Fibroblast of skin of left biceps (primary cell): Measurements from ENCODE around the gene FBXO28.
"Not testable (repeated sequence)": the region's sequence is repeated elsewhere in the genome, so short reads cannot be mapped to it uniquely, and the experiment has no call there.

Experiments
- DNase-seq, 2 experiments: peaks; one replicate each; pipeline ENCODE4 v3.0.0-alpha.2; 2013; ENCODE audit warnings: low read depth in 2 of 2

Gene FBXO28

DNA sequence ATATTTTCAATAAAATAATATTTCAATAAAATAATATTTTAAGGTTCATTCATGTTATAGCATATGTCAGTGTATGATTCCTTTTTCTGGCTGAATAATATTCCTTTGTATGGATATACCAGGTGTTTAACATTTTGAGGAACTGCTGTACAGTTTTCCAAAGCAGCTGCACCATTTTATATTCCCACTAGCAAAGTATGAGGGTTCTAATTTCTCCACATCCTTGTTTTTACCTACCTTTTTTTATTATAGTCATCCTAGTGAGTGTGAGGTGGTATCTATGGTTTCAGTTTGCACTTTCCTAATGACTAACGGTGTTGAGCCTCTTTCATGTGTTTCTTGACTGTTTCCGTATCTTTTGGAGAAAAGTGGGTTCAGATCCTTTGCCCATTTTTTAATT, 74.4 kb downstream of the FBXO28 start:
- no peak for DNase-seq

DNA sequence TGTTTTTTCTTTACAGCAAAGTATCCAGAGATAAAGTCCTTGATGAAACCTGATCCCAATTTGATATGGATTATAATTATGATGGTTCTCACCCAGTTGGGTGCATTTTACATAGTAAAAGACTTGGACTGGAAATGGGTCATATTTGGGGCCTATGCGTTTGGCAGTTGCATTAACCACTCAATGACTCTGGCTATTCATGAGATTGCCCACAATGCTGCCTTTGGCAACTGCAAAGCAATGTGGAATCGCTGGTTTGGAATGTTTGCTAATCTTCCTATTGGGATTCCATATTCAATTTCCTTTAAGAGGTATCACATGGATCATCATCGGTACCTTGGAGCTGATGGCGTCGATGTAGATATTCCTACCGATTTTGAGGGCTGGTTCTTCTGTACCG, 75.7 kb downstream of the FBXO28 start:
- DNase-seq = no peak

DNA sequence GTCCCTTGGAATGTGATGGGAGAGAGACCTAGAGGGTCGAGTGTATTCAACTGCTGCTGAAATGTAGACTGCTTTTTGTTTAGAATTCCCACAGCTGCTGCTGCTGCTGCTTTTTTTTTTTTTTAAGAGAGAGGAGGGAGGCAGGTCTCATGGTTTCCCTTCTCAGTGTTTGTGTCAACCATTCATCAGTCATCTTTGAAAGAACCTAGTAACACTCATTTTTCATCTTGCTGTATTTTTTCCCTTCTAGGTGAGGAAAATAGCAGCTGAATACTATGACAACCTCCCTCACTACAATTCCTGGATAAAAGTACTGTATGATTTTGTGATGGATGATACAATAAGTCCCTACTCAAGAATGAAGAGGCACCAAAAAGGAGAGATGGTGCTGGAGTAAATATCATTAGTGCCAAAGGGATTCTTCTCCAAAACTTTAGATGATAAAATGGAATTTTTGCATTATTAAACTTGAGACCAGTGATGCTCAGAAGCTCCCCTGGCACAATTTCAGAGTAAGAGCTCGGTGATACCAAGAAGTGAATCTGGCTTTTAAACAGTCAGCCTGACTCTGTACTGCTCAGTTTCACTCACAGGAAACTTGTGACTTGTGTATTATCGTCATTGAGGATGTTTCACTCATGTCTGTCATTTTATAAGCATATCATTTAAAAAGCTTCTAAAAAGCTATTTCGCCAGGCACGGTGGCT, 78.3 kb downstream of the FBXO28 start:
- no peak for DNase-seq

DNA sequence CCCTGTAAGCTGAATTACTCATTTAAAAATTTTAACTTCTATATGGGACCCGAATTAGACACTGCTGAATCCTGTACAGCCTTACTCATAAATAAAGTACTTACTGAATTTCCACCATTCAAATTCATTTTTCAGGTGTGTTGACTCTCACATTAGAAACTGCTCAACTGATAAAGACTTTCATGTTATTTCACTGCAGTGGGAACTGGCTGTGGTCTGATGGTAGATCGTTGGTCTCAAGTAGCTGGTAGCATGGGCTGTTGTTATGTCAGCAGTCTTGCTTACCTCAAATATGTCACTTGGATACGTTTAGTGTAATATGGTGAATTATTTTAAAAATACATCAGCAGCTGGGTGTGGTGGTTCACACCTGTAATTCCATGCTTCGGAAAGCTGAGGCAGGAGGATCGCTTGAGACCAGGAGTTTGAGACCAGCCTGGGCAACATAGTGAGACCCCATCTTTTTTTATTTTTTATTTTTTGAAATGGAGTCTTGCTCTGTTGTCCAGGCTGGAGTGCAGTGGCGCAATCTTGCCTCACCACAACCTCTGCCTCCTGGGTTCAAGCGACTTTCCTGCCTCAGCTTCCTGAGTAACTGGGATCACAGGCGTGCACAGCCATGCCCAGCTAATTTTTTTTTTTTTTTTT, 79.5 kb downstream of the FBXO28 start:
- no peak for DNase-seq

DNA sequence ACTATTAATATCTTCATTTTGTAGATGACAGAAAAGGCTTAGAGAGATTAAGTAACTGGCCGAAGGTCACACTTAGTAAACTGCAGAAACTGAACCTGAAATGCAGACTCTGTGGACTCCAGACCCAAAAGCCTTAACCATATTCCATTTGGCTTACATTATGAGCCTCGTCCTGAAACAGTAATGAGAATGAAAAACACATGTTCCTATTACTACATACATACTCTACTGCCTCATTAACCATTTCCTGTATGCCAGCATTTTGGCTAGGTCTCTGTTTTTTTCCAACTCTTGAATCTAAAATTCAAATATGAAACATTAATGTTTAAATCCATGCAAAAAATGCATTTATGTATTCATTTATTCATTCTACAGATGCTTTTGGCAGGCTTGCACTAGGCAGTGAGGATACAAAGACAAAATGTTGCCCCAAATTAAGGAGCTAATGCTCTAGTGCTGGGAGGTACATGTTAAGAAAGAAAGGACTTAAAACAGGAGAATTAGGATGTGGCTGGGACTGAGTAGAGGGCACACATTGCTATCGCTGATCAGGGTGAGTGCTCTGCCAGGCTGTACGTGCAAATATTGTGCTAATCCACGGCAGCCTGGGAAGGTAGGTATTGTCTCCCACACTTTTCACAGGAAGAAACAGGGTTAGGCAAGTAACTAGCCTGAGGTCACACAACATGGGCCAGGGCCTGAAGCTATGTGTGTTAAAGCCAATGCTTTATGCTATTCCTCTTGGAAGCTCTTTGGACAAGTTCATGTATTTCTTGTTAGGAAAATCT, 83.1 kb downstream of the FBXO28 start:
- DNase-seq = no peak

DNA sequence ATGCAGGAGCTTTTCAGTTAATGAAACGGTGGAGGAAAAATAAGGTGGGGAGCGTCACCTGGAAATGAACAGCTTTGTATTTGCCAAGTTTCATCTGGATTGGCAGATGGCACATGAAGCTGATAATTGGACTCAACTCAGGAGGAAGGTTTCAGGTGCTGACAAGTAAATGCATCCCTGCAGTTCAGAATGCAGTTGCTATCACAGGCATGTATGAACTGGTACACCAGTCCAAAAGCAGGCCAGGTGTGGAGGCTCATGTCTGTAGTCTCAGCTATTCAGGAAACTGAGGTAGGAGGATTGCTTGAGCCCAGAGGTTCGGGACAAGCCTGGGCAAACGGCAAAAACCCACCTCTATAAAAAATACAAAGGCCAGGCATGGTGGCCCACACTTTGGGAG, 84.7 kb downstream of the FBXO28 start:
- DNase-seq = no peak

DNA sequence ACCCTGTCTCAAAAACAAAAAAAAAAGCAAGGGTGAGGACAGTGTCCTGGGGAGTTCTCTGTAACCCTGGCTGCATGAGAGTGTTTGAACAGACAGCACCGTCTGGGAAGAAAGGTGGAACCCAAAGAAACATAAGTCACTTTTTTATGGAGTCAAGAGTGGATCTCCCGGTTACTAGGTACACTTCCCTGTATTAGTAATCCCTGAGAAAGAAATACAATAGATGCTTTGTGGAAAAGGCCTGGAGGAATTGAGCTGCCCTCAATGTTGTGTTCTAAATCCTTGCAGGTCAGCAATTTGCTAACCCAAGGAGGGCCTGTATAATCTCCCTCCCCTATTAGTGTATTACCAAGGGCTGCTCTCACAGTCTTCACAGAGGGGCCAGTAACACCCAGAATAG, 85.8 kb downstream of the FBXO28 start:
- no peak for DNase-seq

DNA sequence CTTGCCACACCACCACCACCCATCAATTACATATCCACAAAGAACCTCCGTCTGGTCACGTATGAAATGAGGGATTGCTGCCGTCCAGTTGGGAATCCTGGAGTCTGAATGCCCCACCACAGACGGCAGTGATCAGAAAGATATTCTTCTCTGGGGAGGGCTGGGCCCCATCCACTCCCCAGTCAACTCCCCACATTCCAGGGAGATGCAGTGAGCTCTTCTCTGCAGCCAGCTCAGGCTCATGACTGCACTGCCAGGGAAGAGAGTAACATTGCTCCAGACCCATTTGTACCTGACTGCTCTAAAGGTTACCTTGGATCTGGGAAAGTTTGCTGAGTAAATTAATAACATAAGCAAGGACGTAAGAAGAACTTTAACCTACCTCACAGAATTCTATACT, 87.5 kb downstream of the FBXO28 start:
- no peak for DNase-seq

DNA sequence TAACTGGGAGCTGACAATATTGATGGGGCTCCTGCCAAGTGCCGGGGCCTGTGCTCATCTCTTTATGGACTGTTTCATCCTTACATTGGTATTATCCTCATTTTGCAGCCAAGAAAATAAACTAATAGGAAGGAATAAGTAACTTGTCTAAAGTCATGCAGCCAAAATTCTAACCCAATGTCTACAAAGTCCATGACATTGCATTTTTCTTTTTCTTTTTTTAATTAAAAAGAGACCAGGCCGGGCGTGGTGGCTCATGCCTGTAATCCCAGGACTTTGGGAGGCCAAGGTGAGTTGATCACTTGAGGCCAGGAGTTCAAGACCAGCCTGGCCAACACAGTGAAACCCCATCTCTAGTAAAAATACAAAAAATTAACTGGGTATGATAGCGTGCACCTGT, 87.9 kb downstream of the FBXO28 start:
- DNase-seq = no peak

DNA sequence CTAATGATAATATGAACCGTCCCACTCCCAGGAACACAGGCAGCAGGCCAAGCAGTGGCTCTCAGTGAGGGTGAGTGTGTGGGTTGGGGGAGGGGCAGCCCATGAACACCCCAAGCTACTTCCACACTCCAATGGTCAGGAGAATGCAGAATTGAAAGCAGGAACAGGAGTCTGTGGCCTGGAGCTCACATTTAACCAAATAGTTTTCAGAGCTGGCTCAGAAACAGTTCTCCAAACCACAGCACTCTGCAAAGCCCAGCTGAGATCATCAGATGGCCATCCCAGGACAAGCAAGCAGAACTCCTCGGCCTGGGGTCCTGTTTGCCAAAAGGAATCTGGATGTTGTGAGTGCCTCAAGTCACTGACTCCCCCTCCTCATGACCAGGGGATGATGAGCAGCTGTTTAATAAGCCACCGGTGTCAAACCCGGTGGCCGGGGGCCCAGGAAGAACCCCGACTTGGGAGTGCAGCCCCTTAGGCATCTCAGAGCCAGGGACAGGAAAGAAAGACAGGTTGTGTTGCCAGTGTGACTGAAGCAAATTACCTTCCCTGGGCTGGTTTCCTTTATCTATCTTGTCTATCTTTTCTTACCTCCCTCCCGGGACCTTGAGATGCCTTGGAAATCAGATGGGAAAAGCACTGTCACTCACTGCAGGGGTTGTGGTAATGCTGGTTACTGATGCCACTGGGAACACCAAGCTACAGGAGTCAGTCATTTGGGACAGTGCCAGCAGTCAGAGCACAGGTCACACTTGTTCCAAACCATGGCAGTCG, 89.5 kb downstream of the FBXO28 start:
- DNase-seq = peak; percentile 55 to 68

DNA sequence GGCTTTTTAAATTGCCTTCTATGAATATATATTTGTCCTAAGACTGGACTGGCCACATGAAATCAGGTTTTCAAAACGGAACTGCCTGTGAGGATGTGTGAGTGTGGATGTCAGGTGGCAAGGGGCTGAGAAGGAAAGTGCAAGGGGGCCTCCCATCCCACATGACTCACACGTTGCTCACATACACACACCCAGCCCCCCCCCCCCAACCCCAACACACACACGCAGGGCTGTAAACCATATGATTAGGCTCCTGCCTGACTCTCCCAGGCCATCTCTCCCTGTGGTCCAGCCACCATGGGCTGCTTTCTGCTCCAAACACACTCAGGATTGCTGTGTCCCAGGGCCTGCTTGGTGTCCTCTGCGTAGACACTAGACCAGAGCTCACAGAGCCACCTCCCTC, 91.5 kb downstream of the FBXO28 start:
- peak; percentile 55 to 60 for DNase-seq

DNA sequence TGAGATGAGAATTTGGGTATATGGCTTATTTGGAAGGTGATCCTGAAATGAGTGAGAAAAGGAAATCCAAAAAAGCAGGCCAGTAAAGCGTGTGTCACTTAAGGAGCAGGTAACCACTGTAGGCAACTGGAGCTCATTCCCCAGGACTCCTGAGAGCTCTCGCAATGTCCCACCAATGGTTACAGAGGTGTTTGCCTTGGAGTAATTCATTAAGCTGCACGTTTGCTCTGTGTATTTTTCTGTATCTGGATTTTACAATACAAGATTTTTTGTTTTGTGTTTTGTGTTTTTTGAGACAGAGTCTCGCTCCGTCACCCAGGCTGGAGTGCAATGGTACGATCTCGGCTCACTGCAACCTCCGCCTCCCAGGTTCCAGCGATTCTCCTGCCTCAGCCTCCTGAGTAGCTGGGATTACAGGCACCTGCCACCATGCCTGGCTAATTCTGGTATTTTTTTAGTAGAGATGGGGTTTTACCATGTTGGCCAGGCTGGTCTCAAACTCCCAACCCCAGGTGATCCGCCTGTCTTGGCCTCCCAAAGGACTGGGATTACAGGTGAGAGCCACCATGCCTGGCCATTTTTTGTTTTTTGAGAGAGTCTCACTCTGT, 92.1 kb downstream of the FBXO28 start:
- DNase-seq = not testable (repeated sequence)

DNA sequence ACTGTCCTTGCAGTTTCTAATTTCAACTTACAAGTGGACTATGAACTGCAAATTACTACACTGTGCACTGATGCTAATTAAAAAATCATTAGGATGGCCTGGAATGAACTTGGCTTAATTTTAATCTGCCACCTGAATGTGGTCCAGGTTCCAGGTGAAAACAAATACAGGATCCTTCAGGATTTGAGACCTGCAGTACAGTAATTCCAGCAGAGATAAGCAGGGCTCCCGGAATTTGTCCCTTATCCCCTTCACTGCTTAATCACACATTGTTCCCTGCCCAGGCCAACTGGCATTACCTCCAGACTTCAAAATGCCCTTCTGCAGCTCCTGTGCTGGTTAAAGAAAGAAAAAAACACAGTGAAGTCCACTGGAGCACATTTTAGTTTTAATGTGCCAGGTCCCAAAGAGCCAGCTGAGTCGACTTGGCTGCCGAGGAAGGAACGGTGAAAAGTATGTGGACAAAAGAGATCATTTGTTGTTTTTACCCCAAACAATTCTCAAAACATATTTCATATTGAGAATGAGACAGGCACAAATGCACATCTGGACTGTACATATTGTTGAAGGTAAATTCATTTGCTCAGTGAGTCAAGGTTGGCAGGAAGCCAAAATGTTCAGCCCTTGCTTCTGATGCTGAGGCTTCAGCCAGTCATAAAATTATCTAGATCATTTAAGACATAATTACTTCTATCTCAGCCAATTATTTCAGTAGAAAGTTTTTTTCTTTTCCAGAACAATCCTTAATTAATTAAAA, 97.5 kb downstream of the FBXO28 start:
- peak; percentile 42 to 45 for DNase-seq
